Astrocyte (in vitro differentiated cells and primary cell): ENCODE measurements around the gene CTIF.

Source experiments
- CTCF ChIP-seq: IDR thresholded peaks from 2 replicates; pipeline ENCODE4 v1.5.1; 2011; ENCODE audit warnings: low read depth, mild to moderate bottlenecking, inconsistent platforms, low read length, moderate library complexity; ENCODE audit not compliant: insufficient read depth
- EZH2 ChIP-seq: IDR thresholded peaks from 2 replicates; pipeline ENCODE4 v1.6.1; 2012; ENCODE audit warnings: mild to moderate bottlenecking, low read length, inconsistent platforms; ENCODE audit not compliant: insufficient read depth

- TF ChIP-seq CTCF (no peak), EZH2 (no peak)
These were observed 5.3 kb downstream of the CTIF start for GRCh38 chr18:48544116-48544515.
